ENCODE measurements around the gene PLPP1.
A peak's percentile ranks its signal among the peaks of the same experiment; 100 is the strongest.

The PLPP1 gene

GRCh38 chr5:55497712-55498111 is 37.1 kb downstream of the PLPP1 start:
- H3K36me3 ChIP-seq (ENCODE audit: control insufficient read depth, low read depth, low read length) = no peaks in the 10 kb centered on the region
- H3K27ac ChIP-seq (ENCODE audit: low read length) = no peak overlapping the region
- no peak overlapping the region for H3K9ac ChIP-seq (ENCODE audit: low read length)
- H3K4me3 ChIP-seq (ENCODE audit: low read length) = no peak overlapping the region
- H3K4me1 ChIP-seq (ENCODE audit: control insufficient read depth, low read depth, low read length) = peaks cover 13% of the 10 kb centered on the region
- H3K9me3 ChIP-seq (ENCODE audit: control insufficient read depth, low read depth, low read length) = no peaks in the 10 kb centered on the region
- no peaks in the 10 kb centered on the region for H3K27me3 ChIP-seq (ENCODE audit: control insufficient read depth, insufficient read depth, low read length)

GRCh38 chr5:55495216-55495615 is 39.5 kb downstream of the PLPP1 start:
- Histone ChIP-seq H3K9me3 (ENCODE audit: control insufficient read depth, low read depth, low read length) (no peaks in the 10 kb centered on the region), H3K9ac (ENCODE audit: low read length) (no peak overlapping the region), H3K4me1 (ENCODE audit: control insufficient read depth, low read depth, low read length) (peaks cover 24% of the 10 kb centered on the region), H3K27ac (ENCODE audit: low read length) (no peak overlapping the region), H3K4me3 (ENCODE audit: low read length) (no peak overlapping the region), H3K36me3 (ENCODE audit: control insufficient read depth, low read depth, low read length) (peaks cover 6% of the 10 kb centered on the region), H3K27me3 (ENCODE audit: control insufficient read depth, insufficient read depth, low read length) (no peaks in the 10 kb centered on the region)

DNA sequence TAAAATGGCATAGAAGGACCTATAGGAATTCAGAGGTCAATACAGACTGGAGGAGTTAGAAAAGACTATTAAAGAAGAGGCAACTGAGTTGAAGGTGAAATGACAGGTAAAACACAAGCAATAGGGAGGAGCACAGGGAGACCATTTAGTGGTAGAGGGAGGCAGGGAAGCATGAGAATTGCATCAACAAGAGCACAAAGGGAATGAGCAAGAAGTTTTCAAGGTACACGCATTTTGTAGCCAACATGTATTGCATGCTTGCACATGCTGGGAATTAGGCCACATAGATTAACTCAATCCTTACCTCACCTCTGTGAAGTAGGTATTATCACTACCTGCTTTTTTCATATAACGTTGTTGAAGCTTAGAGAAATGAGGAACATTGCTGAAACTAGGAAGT is 42.3 kb downstream of the PLPP1 start:
- peaks cover 28% of the 10 kb centered on the region for H3K4me1 ChIP-seq (ENCODE audit: control insufficient read depth, low read depth, low read length)
- no peak overlapping the region for H3K4me3 ChIP-seq (ENCODE audit: low read length)
- H3K9ac ChIP-seq (ENCODE audit: low read length) = peak overlapping the region; percentile 32
- peak overlapping the region; percentile 88 for H3K27ac ChIP-seq (ENCODE audit: low read length)
- no peaks in the 10 kb centered on the region for H3K27me3 ChIP-seq (ENCODE audit: control insufficient read depth, insufficient read depth, low read length)
- H3K36me3 ChIP-seq (ENCODE audit: control insufficient read depth, low read depth, low read length) = peaks cover 6% of the 10 kb centered on the region
- no peaks in the 10 kb centered on the region for H3K9me3 ChIP-seq (ENCODE audit: control insufficient read depth, low read depth, low read length)

- H3K9ac ChIP-seq (ENCODE audit: low read length) = peak overlapping the region; percentile 8
- peak overlapping the region; percentile 35 for H3K4me3 ChIP-seq (ENCODE audit: low read length)
- no peak overlapping the region for H3K27ac ChIP-seq (ENCODE audit: low read length)
- peaks cover 44% of the 10 kb centered on the region for H3K4me1 ChIP-seq (ENCODE audit: control insufficient read depth, low read depth, low read length)
- no peaks in the 10 kb centered on the region for H3K36me3 ChIP-seq (ENCODE audit: control insufficient read depth, low read depth, low read length)
- H3K27me3 ChIP-seq (ENCODE audit: control insufficient read depth, insufficient read depth, low read length) = no peaks in the 10 kb centered on the region
- no peaks in the 10 kb centered on the region for H3K9me3 ChIP-seq (ENCODE audit: control insufficient read depth, low read depth, low read length)
Observed at GRCh38 chr5:55485073-55485472, 49.7 kb downstream of the PLPP1 start.

- Histone ChIP-seq H3K36me3 (ENCODE audit: control insufficient read depth, low read depth, low read length) (no peaks in the 10 kb centered on the region), H3K9ac (ENCODE audit: low read length) (peak overlapping the region; percentile 49), H3K9me3 (ENCODE audit: control insufficient read depth, low read depth, low read length) (no peaks in the 10 kb centered on the region), H3K4me3 (ENCODE audit: low read length) (peak overlapping the region; percentile 35), H3K4me1 (ENCODE audit: control insufficient read depth, low read depth, low read length) (peaks cover 46% of the 10 kb centered on the region), H3K27me3 (ENCODE audit: control insufficient read depth, insufficient read depth, low read length) (no peaks in the 10 kb centered on the region), H3K27ac (ENCODE audit: low read length) (peak overlapping the region; percentile 10)
Observed at GRCh38 chr5:55484531-55484930, 50.2 kb downstream of the PLPP1 start.

DNA sequence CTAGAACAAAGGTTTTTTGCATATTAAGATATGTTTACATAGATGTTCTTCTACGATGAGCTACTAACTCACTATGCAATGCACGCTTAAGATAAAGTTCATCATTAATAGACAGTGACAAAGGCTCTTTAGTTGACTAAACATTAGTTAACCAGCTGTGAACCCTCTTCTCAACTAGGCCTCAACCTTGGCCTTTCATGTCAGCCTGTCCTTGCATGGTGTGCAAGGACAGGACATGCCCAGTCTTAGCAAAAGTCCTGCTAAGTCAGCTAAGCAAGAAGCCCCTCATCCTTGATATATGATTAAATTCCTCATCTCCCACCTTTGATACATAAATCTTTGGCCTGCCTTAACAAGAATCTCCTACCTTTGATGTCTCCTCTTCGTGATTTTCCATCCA is 50.9 kb downstream of the PLPP1 start:
- no peaks in the 10 kb centered on the region for H3K36me3 ChIP-seq (ENCODE audit: control insufficient read depth, low read depth, low read length)
- no peaks in the 10 kb centered on the region for H3K27me3 ChIP-seq (ENCODE audit: control insufficient read depth, insufficient read depth, low read length)
- H3K27ac ChIP-seq (ENCODE audit: low read length) = peak overlapping the region; percentile 10
- peaks cover 49% of the 10 kb centered on the region for H3K4me1 ChIP-seq (ENCODE audit: control insufficient read depth, low read depth, low read length)
- H3K4me3 ChIP-seq (ENCODE audit: low read length) = peak overlapping the region; percentile 35
- no peaks in the 10 kb centered on the region for H3K9me3 ChIP-seq (ENCODE audit: control insufficient read depth, low read depth, low read length)
- H3K9ac ChIP-seq (ENCODE audit: low read length) = peak overlapping the region; percentile 49

DNA sequence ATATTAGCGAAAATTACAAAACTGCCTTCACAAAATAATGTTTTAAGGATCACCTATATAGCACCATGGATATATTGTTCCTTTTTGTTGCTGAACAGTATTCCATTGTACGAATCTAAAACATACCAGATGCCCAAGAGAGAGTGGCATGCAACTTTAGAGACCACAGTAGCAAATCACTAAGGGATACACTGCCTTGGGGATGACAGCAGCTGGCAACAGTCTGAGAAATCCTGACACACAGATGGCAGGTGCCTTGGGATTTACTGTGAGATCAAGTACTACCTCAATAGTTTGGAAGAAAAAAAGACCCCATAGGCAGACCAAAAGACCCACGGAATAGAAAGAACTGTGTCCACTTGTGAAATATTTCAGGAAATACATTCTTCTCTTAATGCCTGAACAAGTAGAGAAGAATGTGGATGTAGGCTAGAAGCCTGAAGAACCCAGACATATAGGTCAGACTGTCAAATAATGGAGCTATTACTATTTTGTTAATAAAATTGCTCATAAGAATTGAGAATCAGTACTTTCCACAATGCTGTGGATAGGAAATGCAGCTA is 53.4 kb downstream of the PLPP1 start:
- peak overlapping the region; percentile 48 for H3K27ac ChIP-seq (ENCODE audit: low read length)
- peaks cover 49% of the 10 kb centered on the region for H3K4me1 ChIP-seq (ENCODE audit: control insufficient read depth, low read depth, low read length)
- no peaks in the 10 kb centered on the region for H3K9me3 ChIP-seq (ENCODE audit: control insufficient read depth, low read depth, low read length)
- no peak overlapping the region for H3K9ac ChIP-seq (ENCODE audit: low read length)
- H3K4me3 ChIP-seq (ENCODE audit: low read length) = no peak overlapping the region
- H3K27me3 ChIP-seq (ENCODE audit: control insufficient read depth, insufficient read depth, low read length) = no peaks in the 10 kb centered on the region
- no peaks in the 10 kb centered on the region for H3K36me3 ChIP-seq (ENCODE audit: control insufficient read depth, low read depth, low read length)

DNA sequence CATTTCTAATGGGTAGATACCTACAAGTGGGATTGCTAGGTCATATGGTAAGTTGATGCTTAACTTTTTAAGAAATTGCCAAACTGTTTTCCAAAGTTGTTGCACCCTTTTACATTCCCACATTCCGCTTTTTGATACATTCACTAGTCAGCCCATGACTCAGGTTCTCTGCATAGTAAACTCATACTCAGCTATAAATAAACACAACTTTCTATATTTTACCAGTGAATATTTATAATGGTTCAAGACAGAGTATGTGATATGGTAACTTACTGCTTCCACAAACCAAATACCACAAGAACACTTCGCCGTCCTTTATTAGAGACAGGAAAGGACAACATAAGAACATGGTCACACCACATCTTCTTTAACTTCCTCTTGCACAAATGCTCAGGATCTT is 54.0 kb downstream of the PLPP1 start:
- Histone ChIP-seq H3K9me3 (ENCODE audit: control insufficient read depth, low read depth, low read length) (no peaks in the 10 kb centered on the region), H3K27ac (ENCODE audit: low read length) (no peak overlapping the region), H3K9ac (ENCODE audit: low read length) (no peak overlapping the region), H3K4me1 (ENCODE audit: control insufficient read depth, low read depth, low read length) (peaks cover 50% of the 10 kb centered on the region), H3K27me3 (ENCODE audit: control insufficient read depth, insufficient read depth, low read length) (no peaks in the 10 kb centered on the region), H3K36me3 (ENCODE audit: control insufficient read depth, low read depth, low read length) (no peaks in the 10 kb centered on the region), H3K4me3 (ENCODE audit: low read length) (no peak overlapping the region)

GRCh38 chr5:55472642-55473041 is 62.1 kb downstream of the PLPP1 start:
- Histone ChIP-seq H3K27me3 (ENCODE audit: control insufficient read depth, insufficient read depth, low read length) (no peaks in the 10 kb centered on the region), H3K4me3 (ENCODE audit: low read length) (no peak overlapping the region), H3K36me3 (ENCODE audit: control insufficient read depth, low read depth, low read length) (peaks cover 10% of the 10 kb centered on the region), H3K4me1 (ENCODE audit: control insufficient read depth, low read depth, low read length) (peaks cover 5% of the 10 kb centered on the region), H3K9me3 (ENCODE audit: control insufficient read depth, low read depth, low read length) (no peaks in the 10 kb centered on the region), H3K9ac (ENCODE audit: low read length) (no peak overlapping the region), H3K27ac (ENCODE audit: low read length) (no peak overlapping the region)

GRCh38 chr5:55471468-55471867 is 63.3 kb downstream of the PLPP1 start:
- Histone ChIP-seq H3K9ac (ENCODE audit: low read length) (no peak overlapping the region), H3K27ac (ENCODE audit: low read length) (no peak overlapping the region), H3K4me3 (ENCODE audit: low read length) (no peak overlapping the region), H3K27me3 (ENCODE audit: control insufficient read depth, insufficient read depth, low read length) (no peaks in the 10 kb centered on the region), H3K4me1 (ENCODE audit: control insufficient read depth, low read depth, low read length) (peaks cover 5% of the 10 kb centered on the region), H3K9me3 (ENCODE audit: control insufficient read depth, low read depth, low read length) (no peaks in the 10 kb centered on the region), H3K36me3 (ENCODE audit: control insufficient read depth, low read depth, low read length) (peaks cover 11% of the 10 kb centered on the region)

DNA sequence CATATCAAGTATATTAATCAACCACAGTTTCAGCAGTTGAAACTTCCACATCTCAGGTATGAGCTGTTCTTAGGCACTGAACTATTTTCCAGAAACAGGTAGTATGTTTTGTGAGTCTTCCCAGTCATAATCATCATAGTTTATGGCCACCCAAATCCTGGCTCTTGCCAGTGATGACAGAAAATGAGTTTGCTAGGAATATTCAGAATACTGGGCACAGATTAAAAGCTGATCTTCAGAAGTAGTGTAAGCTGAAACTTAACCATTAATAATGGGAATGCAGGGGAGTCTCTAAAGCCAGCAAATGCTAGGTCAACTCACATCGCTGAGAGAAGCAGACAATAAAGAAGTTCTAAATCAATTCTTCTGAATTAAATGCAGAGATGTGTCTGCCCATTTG is 64.5 kb downstream of the PLPP1 start:
- H3K27me3 ChIP-seq (ENCODE audit: control insufficient read depth, insufficient read depth, low read length) = no peaks in the 10 kb centered on the region
- no peak overlapping the region for H3K4me3 ChIP-seq (ENCODE audit: low read length)
- no peak overlapping the region for H3K9ac ChIP-seq (ENCODE audit: low read length)
- peaks cover 15% of the 10 kb centered on the region for H3K36me3 ChIP-seq (ENCODE audit: control insufficient read depth, low read depth, low read length)
- no peak overlapping the region for H3K27ac ChIP-seq (ENCODE audit: low read length)
- no peaks in the 10 kb centered on the region for H3K4me1 ChIP-seq (ENCODE audit: control insufficient read depth, low read depth, low read length)
- H3K9me3 ChIP-seq (ENCODE audit: control insufficient read depth, low read depth, low read length) = no peaks in the 10 kb centered on the region

DNA sequence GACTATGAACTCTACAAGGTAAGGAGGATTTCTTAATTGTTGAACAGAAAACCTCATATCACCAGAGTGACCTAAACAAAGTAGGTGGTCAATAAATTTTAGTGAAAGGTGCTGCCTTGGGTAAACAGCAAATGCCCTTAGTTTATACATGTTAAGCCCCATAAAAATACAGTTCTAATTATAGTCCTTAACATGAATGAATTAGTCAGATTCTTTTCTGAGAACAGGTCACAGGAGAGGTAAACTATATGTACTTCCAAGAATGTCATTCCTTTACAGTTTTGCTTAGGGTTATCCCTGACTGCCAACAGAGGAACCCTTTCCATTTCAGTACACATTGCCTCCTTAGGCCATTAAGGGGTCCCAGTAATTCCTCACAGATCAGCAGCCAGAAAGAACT is 64.9 kb downstream of the PLPP1 start:
- Histone ChIP-seq H3K4me1 (ENCODE audit: control insufficient read depth, low read depth, low read length) (no peaks in the 10 kb centered on the region), H3K27me3 (ENCODE audit: control insufficient read depth, insufficient read depth, low read length) (no peaks in the 10 kb centered on the region), H3K27ac (ENCODE audit: low read length) (no peak overlapping the region), H3K36me3 (ENCODE audit: control insufficient read depth, low read depth, low read length) (peaks cover 12% of the 10 kb centered on the region), H3K4me3 (ENCODE audit: low read length) (no peak overlapping the region), H3K9ac (ENCODE audit: low read length) (no peak overlapping the region), H3K9me3 (ENCODE audit: control insufficient read depth, low read depth, low read length) (no peaks in the 10 kb centered on the region)

Data from iPS-18a (cell line).